Measurements from ENCODE around the gene BCL11A. TPM values are rescaled to one million over a fixed set of nuclear protein-coding genes. Genes with fewer than 3 reads are reported as not detected.

Gene BCL11A
- total and polyA plus RNA-seq, 2 of the 13 experiments (the other 11 are each of a cell fraction or from before 2014, with no cell fraction given) = not detected

- no peak for TF ChIP-seq ZNF709 (CRISPR knock-in tag; IDR thresholded peaks at IDR 0.05)
Measured at GRCh38 chr2:60518567-60518966, 34.9 kb downstream of the BCL11A start (continued).

GRCh38 chr2:60517446-60517845, 36.0 kb downstream of the BCL11A start:
- no peaks in the 10 kb centered on the region for H3K4me1 ChIP-seq (ENCODE audit: insufficient read depth, low read length)
- no peak overlapping the region for H3K27ac ChIP-seq (ENCODE audit: extremely low read length, insufficient read depth, low read length)
- TF ChIP-seq MBNL3 (CRISPR knock-in tag; conservative IDR thresholded peaks at IDR 0.05) (no peak), ZHX1 (CRISPR knock-in tag; IDR thresholded peaks at IDR 0.05; ENCODE audit: low read depth) (no peak), NCOA5 (CRISPR knock-in tag; IDR thresholded peaks at IDR 0.05) (no peak), SNAI1 (CRISPR knock-in tag; IDR thresholded peaks at IDR 0.05; ENCODE audit: borderline replicate concordance) (no peak), ZMYM3 (CRISPR knock-in tag; IDR thresholded peaks at IDR 0.05) (no peak), TCF7L2 (IDR thresholded peaks at IDR 0.05; ENCODE audit: low read depth, low read length) (no peak), TMF1 (CRISPR knock-in tag; IDR thresholded peaks at IDR 0.05; ENCODE audit: low read depth) (no peak), RARG (CRISPR knock-in tag; IDR thresholded peaks at IDR 0.05; ENCODE audit: low read depth) (no peak), ATRX (CRISPR knock-in tag; IDR thresholded peaks at IDR 0.05; ENCODE audit: borderline replicate concordance) (no peak), USF2 (IDR thresholded peaks at IDR 0.05; ENCODE audit: low read depth, low read length) (no peak), USF2 (CRISPR knock-in tag; IDR thresholded peaks at IDR 0.05; ENCODE audit: borderline replicate concordance) (no peak), RAD51 (IDR thresholded peaks at IDR 0.05; ENCODE audit: borderline replicate concordance) (no peak), ZNF567 (CRISPR knock-in tag; IDR thresholded peaks at IDR 0.05; ENCODE audit: borderline replicate concordance) (no peak)
- no peaks in the 10 kb centered on the region for H3K36me3 ChIP-seq (replicated peaks in 1 of 2; ENCODE audit: control insufficient read depth in 1 of 2, insufficient read depth in 2 of 2, low read length in 2 of 2)
- no TSS peak for BruUV-seq (replicated peaks)
- intact Hi-C loops (cut with micrococcal nuclease; ENCODE audit: unreplicated experiment) = no loop called here
- H3K9ac ChIP-seq (ENCODE audit: insufficient read depth, low read depth, low read length) = no peak overlapping the region
- in situ Hi-C loops (cut with HindIII; ENCODE audit: extremely low pct_ligation_motif_present, low pct_unique_long_range_greater_than_20kb) = no loop called here
- FAIRE-seq = no peak
- ChIA-PET CTCF (ENCODE audit: low intra/inter-chr PET ratio, low total read pairs) (no interaction called here), POLR2A (no interaction called here)
- 70% methylated on average over 3 of the region's 4 CpGs for WGBS (ENCODE audit: low lambda C conversion rate)
- no peaks in the 10 kb centered on the region for H3K79me2 ChIP-seq (ENCODE audit: insufficient read depth, low read length)
- ATAC-seq = no peak
- DNase-seq (ENCODE audit: low spot score) = no peak
- H3K27me3 ChIP-seq (ENCODE audit: control insufficient read depth in 1 of 2, insufficient read depth in 2 of 2, low read length in 2 of 2) = peaks cover 0 to 26% of the 10 kb centered on the region in 2 experiments; a peak in 2 of 5 replicates
- H3K4me3 ChIP-seq (replicated peaks in 1 of 3; ENCODE audit: insufficient read depth in 1 of 3, low read depth in 2 of 3, low read length in 3 of 3) = no peak overlapping the region
- H3K9me3 ChIP-seq (ENCODE audit: low read length) = no peaks in the 10 kb centered on the region
- no peak overlapping the region for H2AFZ ChIP-seq (ENCODE audit: low read length)
- H4K20me1 ChIP-seq (ENCODE audit: insufficient read depth, low read length) = no peaks in the 10 kb centered on the region
- no peak overlapping the region for H3K4me2 ChIP-seq (ENCODE audit: low read depth, low read length)

All from HepG2 (cell line).